GM12874 (cell line): Measurements from ENCODE around the gene PAN3.

Experiments
- TF ChIP-seq, protein P1 (sequence below): IDR thresholded peaks from 2 replicates; pipeline ENCODE4 v1.5.1; 2011; ENCODE audit warnings: low read depth, mild to moderate bottlenecking, control low read depth, low read length, moderate library complexity; ENCODE audit not compliant: insufficient read depth

PAN3 gene

DNA sequence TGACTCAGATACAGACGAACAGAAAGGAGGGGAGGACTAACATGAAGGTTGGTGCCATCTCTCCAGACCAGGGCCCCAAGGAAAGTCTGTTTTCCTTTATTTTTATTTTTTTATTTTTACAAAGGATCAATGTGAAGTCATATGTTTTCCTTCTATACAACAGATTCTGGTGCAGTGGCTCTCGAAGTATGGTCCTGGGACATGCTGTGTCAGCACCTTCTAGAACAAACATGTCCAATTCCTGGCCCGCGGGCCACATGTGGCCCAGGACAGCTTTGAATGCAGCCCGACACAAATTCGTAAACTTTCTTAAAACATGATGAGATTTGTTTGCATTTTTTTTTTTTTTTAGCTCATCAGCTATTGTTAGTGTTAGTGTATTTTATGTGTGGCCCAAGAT lies 181.9 kb downstream of the PAN3 start:
- TF ChIP-seq, protein P1, sequence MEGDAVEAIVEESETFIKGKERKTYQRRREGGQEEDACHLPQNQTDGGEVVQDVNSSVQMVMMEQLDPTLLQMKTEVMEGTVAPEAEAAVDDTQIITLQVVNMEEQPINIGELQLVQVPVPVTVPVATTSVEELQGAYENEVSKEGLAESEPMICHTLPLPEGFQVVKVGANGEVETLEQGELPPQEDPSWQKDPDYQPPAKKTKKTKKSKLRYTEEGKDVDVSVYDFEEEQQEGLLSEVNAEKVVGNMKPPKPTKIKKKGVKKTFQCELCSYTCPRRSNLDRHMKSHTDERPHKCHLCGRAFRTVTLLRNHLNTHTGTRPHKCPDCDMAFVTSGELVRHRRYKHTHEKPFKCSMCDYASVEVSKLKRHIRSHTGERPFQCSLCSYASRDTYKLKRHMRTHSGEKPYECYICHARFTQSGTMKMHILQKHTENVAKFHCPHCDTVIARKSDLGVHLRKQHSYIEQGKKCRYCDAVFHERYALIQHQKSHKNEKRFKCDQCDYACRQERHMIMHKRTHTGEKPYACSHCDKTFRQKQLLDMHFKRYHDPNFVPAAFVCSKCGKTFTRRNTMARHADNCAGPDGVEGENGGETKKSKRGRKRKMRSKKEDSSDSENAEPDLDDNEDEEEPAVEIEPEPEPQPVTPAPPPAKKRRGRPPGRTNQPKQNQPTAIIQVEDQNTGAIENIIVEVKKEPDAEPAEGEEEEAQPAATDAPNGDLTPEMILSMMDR: no peak

DNA sequence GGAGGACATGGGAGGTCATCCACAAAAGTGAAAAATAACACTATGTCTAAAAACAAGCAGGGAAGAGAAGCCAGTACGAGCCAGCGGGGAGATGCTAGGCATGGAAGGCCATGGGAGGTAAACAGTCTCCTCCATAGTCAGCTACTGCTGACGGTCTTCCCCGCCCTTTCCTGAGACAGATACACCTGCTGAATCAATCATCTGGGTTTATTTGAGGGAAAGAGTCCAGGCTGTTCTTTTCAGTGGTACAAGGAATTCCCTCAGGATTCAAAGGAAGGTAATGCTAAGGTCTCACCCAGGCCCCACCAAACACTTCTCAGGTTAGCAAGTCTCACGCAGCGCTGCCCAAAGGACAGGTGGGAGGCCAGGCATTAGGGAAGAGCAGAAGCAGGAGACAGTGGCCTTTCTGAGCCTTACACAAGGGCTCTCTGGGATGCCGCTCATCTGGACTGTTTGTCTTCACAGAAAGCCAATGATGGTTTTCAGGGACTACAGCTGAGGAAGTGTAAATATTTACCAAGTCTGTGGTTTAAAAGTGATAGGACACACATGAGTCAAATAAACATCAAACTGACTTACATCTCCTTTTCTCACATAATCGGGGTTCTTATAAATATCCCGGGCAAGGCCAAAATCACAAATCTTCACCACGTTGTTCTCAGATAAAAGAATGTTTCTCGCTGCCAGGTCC lies 182.7 kb downstream of the PAN3 start:
- TF ChIP-seq, protein P1: no peak

DNA sequence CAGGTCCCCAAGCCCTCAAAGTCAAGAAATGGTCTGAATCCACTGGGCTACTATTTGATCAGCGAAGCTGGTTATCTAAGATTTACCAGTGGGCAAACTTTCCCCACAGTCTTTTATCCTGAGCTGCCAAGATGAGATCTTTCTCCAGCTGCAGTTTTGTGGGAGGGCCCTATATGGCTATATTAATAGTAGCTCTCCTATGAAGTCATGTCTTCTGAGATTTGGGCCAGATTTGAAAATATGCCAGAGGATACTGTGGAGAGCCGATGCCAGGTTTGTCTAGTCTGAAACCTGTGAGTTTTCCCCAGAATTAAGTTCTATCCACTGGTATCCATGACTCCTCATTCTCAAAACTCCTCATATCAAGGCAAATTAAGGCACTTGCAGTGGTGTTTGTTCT lies 183.4 kb downstream of the PAN3 start:
- TF ChIP-seq, protein P1: no peak

DNA sequence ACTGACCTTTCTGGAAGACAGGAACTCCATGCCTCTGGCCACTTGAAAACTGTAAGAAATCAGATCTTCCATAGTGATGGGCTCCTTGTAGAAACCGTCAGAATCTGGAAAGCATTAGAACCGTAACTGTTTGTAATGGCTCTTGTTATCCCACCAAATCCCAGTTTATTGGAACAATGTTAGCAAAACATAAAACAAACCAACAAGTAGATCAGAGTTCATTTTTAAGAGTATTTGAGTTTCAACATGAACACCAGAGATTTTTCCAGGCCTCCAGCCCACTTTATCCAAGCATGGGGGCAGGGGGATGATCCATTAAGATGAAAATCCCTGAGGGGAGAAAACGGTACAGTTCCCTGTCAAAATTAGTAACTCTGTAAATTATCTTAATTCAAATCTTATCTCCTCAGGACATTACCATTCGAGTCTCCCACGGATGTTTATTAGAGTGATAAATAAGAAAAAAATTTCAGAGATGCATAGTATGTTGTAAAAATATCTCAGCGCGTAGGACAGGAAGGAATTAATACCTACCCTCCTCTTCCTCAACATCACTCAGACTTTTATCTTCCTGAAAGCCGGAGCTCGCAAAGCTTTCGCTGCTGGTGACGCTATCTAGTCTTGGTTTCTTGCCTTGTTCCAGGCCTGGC lies 184.0 kb downstream of the PAN3 start:
- TF ChIP-seq, protein P1: no peak

DNA sequence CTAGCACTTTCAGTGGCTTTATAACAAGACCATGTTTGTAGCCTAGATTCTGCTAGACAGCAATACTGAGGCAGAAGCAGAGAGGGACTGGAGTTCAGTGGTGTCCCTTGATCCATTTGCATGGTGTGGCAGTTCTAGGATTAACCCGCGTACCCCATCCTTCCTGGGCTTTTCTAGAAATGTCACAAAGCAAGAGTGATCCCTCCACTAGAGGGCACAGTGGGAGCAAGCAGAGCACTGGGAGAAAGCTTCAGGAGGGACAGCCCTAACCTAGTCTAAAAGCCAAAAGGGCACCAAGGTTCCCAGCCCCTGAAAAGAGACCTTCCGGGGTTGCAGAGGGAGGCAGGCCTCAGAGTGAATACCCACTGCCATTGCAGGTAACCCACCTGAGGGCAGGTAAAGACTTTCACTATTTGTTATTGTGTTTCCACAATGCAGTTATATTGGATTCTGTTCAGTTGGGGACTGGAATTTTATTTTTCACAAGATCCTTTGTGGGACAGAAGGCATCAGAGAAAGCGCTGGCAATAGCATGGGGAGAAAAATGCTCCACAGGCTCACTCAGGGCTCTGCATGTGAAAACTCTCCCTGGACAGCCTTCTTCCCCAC lies 185.9 kb downstream of the PAN3 start:
- TF ChIP-seq, protein P1: peak; percentile 77

DNA sequence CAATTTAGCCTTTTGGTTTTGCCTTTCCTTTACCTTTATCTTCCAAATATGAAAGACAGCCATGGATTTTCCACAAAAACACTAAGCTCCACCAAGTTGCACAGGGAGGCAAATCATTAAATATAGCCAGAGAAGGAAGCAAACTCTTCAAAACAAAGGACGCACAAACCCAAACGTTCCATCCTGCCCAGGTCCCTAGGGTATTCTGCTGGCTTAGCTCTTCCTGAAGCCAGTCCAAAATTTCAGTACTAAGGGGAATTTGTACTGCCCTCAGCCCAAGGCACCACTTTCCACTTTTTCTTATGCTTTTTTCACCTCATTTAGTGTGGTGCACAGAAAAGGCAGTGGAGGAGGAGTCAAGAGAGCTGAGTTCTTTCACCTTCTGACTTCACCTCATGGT lies 186.7 kb downstream of the PAN3 start:
- TF ChIP-seq, protein P1: no peak

DNA sequence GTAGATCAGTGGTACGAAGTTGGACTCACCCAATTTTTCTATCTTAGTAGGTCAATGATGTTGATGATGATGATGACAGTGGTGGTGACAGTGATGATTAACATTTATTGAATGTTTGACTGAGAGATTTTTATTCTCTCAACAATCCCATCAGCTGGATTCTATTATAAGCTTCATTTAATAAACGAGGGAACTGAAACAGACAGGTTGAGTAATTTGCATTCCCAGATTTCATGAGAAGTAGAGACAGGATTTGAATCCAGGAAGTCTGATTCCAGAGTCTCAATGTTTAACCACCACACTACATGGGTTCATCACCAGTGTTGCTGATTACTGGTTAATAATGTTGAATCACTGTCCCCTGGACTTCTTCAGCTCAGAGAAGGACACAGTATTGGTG lies 187.7 kb downstream of the PAN3 start:
- TF ChIP-seq, protein P1: no peak
